ENCODE results near the gene MYLK.
A peak's percentile ranks its signal among the peaks of the same experiment; 100 is the strongest.
"Not testable (repeated sequence)": the region's sequence is repeated elsewhere in the genome, so short reads cannot be mapped to it uniquely, and the experiment has no call there.

Gene MYLK

GRCh38 chr3:123738522-123738921, 145.6 kb downstream of the MYLK start:
- intact Hi-C loops (cut with DNase I); DNase-seq: not testable (repeated sequence)

GRCh38 chr3:123737168-123737567, 147.0 kb downstream of the MYLK start:
- intact Hi-C loops (cut with DNase I), result no loop called here
- no peak for DNase-seq

- no peak for DNase-seq
- intact Hi-C loops (cut with DNase I), result no loop called here
These were observed 148.7 kb downstream of the MYLK start for GRCh38 chr3:123735456-123735855.

GRCh38 chr3:123734527-123734902, 149.6 kb downstream of the MYLK start:
- DNase-seq, result no peak
- intact Hi-C loops (cut with DNase I), result no loop called here

- intact Hi-C loops (cut with DNase I), result no loop called here
- no peak for DNase-seq
These were observed 150.2 kb downstream of the MYLK start for GRCh38 chr3:123733805-123734526.

GRCh38 chr3:123733341-123733740, 150.8 kb downstream of the MYLK start:
- DNase-seq, result no peak
- intact Hi-C loops (cut with DNase I), result no loop called here

GRCh38 chr3:123732447-123732846, 151.7 kb downstream of the MYLK start:
- DNase-seq, result no peak
- intact Hi-C loops (cut with DNase I), result no loop called here

- intact Hi-C loops (cut with DNase I), result no loop called here
- DNase-seq, result no peak
These were observed 153.3 kb downstream of the MYLK start for GRCh38 chr3:123730829-123731228.

- intact Hi-C loops (cut with DNase I), result no loop called here
- DNase-seq, result no peak
These were observed 155.1 kb downstream of the MYLK start for GRCh38 chr3:123728991-123729390.

- intact Hi-C loops (cut with DNase I), result no loop called here
- DNase-seq, result no peak
These were observed 156.1 kb downstream of the MYLK start for GRCh38 chr3:123728014-123728413.

- no peak for DNase-seq
- intact Hi-C loops (cut with DNase I), result no loop called here
These were observed 158.3 kb downstream of the MYLK start for GRCh38 chr3:123725652-123726400.

- DNase-seq, result no peak
- intact Hi-C loops (cut with DNase I), result loop anchor here (5.0 kb wide), 1 partner anchor 72 kb away; no protein-coding TSS in a partner anchor
These were observed 159.8 kb downstream of the MYLK start for GRCh38 chr3:123724306-123724705.

- intact Hi-C loops (cut with DNase I), result loop anchor here (5.0 kb wide), 1 partner anchor 71 kb away; no protein-coding TSS in a partner anchor
- peak in 40 of 42 donors; percentile 30 to 87 (median 70) for DNase-seq
These were observed 160.5 kb downstream of the MYLK start for GRCh38 chr3:123723522-123724168.

GRCh38 chr3:123723070-123723469, 161.1 kb downstream of the MYLK start:
- intact Hi-C loops (cut with DNase I), result loop anchor here (5.0 kb wide), 1 partner anchor 71 kb away; no protein-coding TSS in a partner anchor
- peak in 1 of 42 donors; percentile 16 for DNase-seq

GRCh38 chr3:123722456-123722855, 161.7 kb downstream of the MYLK start:
- intact Hi-C loops (cut with DNase I), result loop anchor here (5.0 kb wide), 1 partner anchor 70 kb away; no protein-coding TSS in a partner anchor

GRCh38 chr3:123722021-123722420, 162.1 kb downstream of the MYLK start:
- no peak for DNase-seq
- intact Hi-C loops (cut with DNase I), result loop anchor here (5.0 kb wide), 1 partner anchor 70 kb away; no protein-coding TSS in a partner anchor

More at GRCh38 chr3:123722456-123722855, 161.7 kb downstream of the MYLK start:
- peak in 1 of 42 donors; percentile 27 for DNase-seq

GRCh38 chr3:123721095-123721689, 162.9 kb downstream of the MYLK start:
- intact Hi-C loops (cut with DNase I), result loop anchor here (5.0 kb wide), 1 partner anchor 69 kb away; no protein-coding TSS in a partner anchor
- peak in 1 of 42 donors; percentile 26 for DNase-seq

- peak in 1 of 42 donors; percentile 8 for DNase-seq
- intact Hi-C loops (cut with DNase I), result loop anchor here (5.0 kb wide), 1 partner anchor 68 kb away; no protein-coding TSS in a partner anchor
These were observed 163.5 kb downstream of the MYLK start for GRCh38 chr3:123720638-123721037.

GRCh38 chr3:123719862-123720453, 164.2 kb downstream of the MYLK start:
- intact Hi-C loops (cut with DNase I), result loop anchor here (5.0 kb wide), 1 partner anchor 68 kb away; no protein-coding TSS in a partner anchor
- DNase-seq, result peak in 35 of 42 donors; percentile 23 to 63 (median 38)

Measured in head of caudate nucleus (tissue), 42 donors.